CD14-positive monocyte (primary cell): ENCODE measurements around the gene ABLIM3. TPM values are rescaled to one million over a fixed set of nuclear protein-coding genes. Genes with fewer than 3 reads are reported as not detected.

Experiments used
- DNase-seq, 3 donors: peaks; one replicate each; pipeline ENCODE4 v3.0.0-alpha.2; 2011 to 2022
- H2AFZ ChIP-seq: 2 replicates; pipeline ENCODE4 v1.6.0; 2012; ENCODE audit warnings: mild to moderate bottlenecking, low read depth, low read length, inconsistent platforms; ENCODE audit not compliant: insufficient read depth, poor library complexity, severe bottlenecking
- H3K27ac ChIP-seq, 2 donors: 1 replicate in 1 of 2; 2 replicates in 1 of 2; pipeline ENCODE4 v1.5.1; 2012 to 2013; ENCODE audit warnings: low read length in 2 of 2, control low read depth in 1 of 2, inconsistent platforms in 1 of 2, low read depth in 1 of 2, mild to moderate bottlenecking in 1 of 2
- H3K27me3 ChIP-seq, 2 donors: one replicate each; pipeline versions ENCODE4 v1.6.0 to v1.6.1; 2011 to 2013; ENCODE audit warnings: low read length in 2 of 2; ENCODE audit not compliant: control insufficient read depth in 2 of 2, insufficient read depth in 2 of 2
- H3K36me3 ChIP-seq, 2 donors: replicated peaks in 1 of 2; 1 replicate in 1 of 2; 2 replicates in 1 of 2; pipeline versions ENCODE4 v1.5.1 to v1.6.1; 2012 to 2013; ENCODE audit warnings: low read length in 2 of 2, control low read depth in 1 of 2, inconsistent platforms in 1 of 2, mild to moderate bottlenecking in 1 of 2; ENCODE audit not compliant: insufficient read depth in 2 of 2, control insufficient read depth in 1 of 2
- H3K4me1 ChIP-seq, 2 donors: 1 replicate in 1 of 2; 2 replicates in 1 of 2; pipeline versions ENCODE4 v1.5.1 to v1.6.1; 2012 to 2013; ENCODE audit warnings: low read length in 2 of 2, control low read depth in 1 of 2, inconsistent platforms in 1 of 2, mild to moderate bottlenecking in 1 of 2, moderate library complexity in 1 of 2; ENCODE audit not compliant: insufficient read depth in 2 of 2, control insufficient read depth in 1 of 2
- H3K4me2 ChIP-seq: replicated peaks from 2 replicates; pipeline ENCODE3; 2012; ENCODE audit warnings: low read length, moderate library complexity, mild to moderate bottlenecking; ENCODE audit not compliant: poor library complexity, severe bottlenecking; ENCODE audit errors: extremely low read depth
- H3K4me3 ChIP-seq, 3 experiments: fragments of 200-600 bp in 1 of 3; sonication (generic) in 1 of 3; replicated peaks in 1 of 3; 1 replicate in 2 of 3; 2 replicates in 1 of 3; pipeline ENCODE4 v1.5.1; 2011 to 2013; ENCODE audit warnings: low read length in 3 of 3, mild to moderate bottlenecking in 3 of 3, control low read depth in 2 of 3, low read depth in 2 of 3, inconsistent platforms in 1 of 3, moderate library complexity in 1 of 3
- H3K79me2 ChIP-seq: 2 replicates; pipeline ENCODE4 v1.6.0; 2012; ENCODE audit warnings: mild to moderate bottlenecking, control low read depth, inconsistent platforms, low read length, moderate library complexity; ENCODE audit not compliant: insufficient read depth
- H3K9ac ChIP-seq: 2 replicates; pipeline ENCODE4 v1.6.0; 2017; ENCODE audit warnings: low read length, mild to moderate bottlenecking; ENCODE audit not compliant: insufficient read depth, poor library complexity, severe bottlenecking
- H3K9me3 ChIP-seq, 2 donors: replicated peaks in 1 of 2; 1 replicate in 1 of 2; 2 replicates in 1 of 2; pipeline versions ENCODE4 v1.5.1 to v1.6.1; 2012 to 2013; ENCODE audit warnings: low read length in 2 of 2, control low read depth in 1 of 2; ENCODE audit not compliant: control insufficient read depth in 1 of 2, insufficient read depth in 1 of 2
- H4K20me1 ChIP-seq: 2 replicates; pipeline ENCODE4 v1.6.0; 2012; ENCODE audit warnings: mild to moderate bottlenecking, low read length, control low read depth, moderate library complexity; ENCODE audit not compliant: insufficient read depth
- H3K27ac Mint-ChIP-seq, 7 donors: one replicate each; pipeline ENCODE4 v1.8.0; 2020; ENCODE audit warnings: mild to moderate bottlenecking in 7 of 7, mixed read lengths in 7 of 7, moderate library complexity in 6 of 7, inconsistent platforms in 2 of 7
- H3K27me3 Mint-ChIP-seq, 3 donors: one replicate each; pipeline ENCODE4 v1.8.0; 2021 to 2022; ENCODE audit warnings: low read depth in 3 of 3, mild to moderate bottlenecking in 3 of 3, mixed read lengths in 3 of 3, moderate library complexity in 3 of 3, inconsistent platforms in 1 of 3
- H3K36me3 Mint-ChIP-seq, 2 donors: one replicate each; pipeline ENCODE4 v1.8.0; 2020; ENCODE audit warnings: mixed read lengths in 2 of 2, inconsistent platforms in 1 of 2, mild to moderate bottlenecking in 1 of 2
- H3K4me1 Mint-ChIP-seq: one replicate; pipeline ENCODE4 v1.8.0; 2020; ENCODE audit warnings: mild to moderate bottlenecking, mixed read lengths
- H3K4me3 Mint-ChIP-seq, 2 donors: one replicate each; pipeline ENCODE4 v1.8.0; 2020; ENCODE audit warnings: mild to moderate bottlenecking in 2 of 2, mixed read lengths in 2 of 2, moderate library complexity in 1 of 2
- H3K9me3 Mint-ChIP-seq, 7 donors: one replicate each; pipeline ENCODE4 v1.8.0; 2020 to 2022; ENCODE audit warnings: mixed read lengths in 7 of 7, mild to moderate bottlenecking in 6 of 7, moderate library complexity in 6 of 7, inconsistent platforms in 2 of 7
- WGBS: methylation state at CpG from one replicate; pipeline ENCODE4 v1.1.5; 2013; ENCODE audit warnings: missing lambda C conversion rate; ENCODE audit not compliant: insufficient coverage; 5-methylcytosine and 5-hydroxymethylcytosine counted together
- intact Hi-C, 2 donors: fragments of 100-400 bp; cut with micrococcal nuclease; formaldehyde crosslinking; loops; one replicate each; pipeline versions ENCODE4 v1.15.0 to v1.15.1; 2023
- polyA plus RNA-seq, 3 donors: library from polyadenylated mRNA; depleted of rRNA in 1 of 3; unstranded in 2 of 3; stranded (reverse) in 1 of 3; fragments of 300-500 nt in 2 of 3; fragments of >200 nt in 1 of 3; fragmentation: Illumina TruSeq in 2 of 3; gene quantifications; 1 replicate in 2 of 3; 2 replicates in 1 of 3; pipeline ENCODE4 v1.2.3, GENCODE V29; 2012 to 2021
- TF ChIP-seq, protein P1 (sequence below): fragments of 200-600 bp; IDR thresholded peaks from one replicate; pipeline ENCODE4 v1.8.0; 2022; ENCODE audit warnings: antibody characterized with exemption, mild to moderate bottlenecking

ABLIM3 gene
- polyA plus RNA-seq, 3 donors, result 0.22 to 0.74 TPM; not detected in 1

GRCh38 chr5:149289301-149289700, 148.0 kb downstream of the ABLIM3 start:
- Mint-ChIP-seq H3K9me3 (peaks cover 0 to 12% (median 3%) of the 10 kb centered on the region in 7 donors), H3K27ac (peak overlapping the region in 2 of 7 donors; percentile 10 to 31), H3K36me3 (no peaks in the 10 kb centered on the region), H3K4me3 (no peak overlapping the region), H3K27me3 (peaks cover 0 to 2% (median 0%) of the 10 kb centered on the region in 3 donors), H3K4me1 (peaks cover 20% of the 10 kb centered on the region)
- intact Hi-C loops, result no loop called here
- H4K20me1 ChIP-seq, result no peaks in the 10 kb centered on the region
- H3K4me3 ChIP-seq, result no peak overlapping the region
- no peak overlapping the region for H3K9ac ChIP-seq
- no peak overlapping the region for H3K4me2 ChIP-seq
- H3K27ac ChIP-seq, result no peak overlapping the region
- H3K27me3 ChIP-seq, result no peaks in the 10 kb centered on the region
- H3K4me1 ChIP-seq, result peaks cover 0 to 4% of the 10 kb centered on the region in 2 donors
- WGBS, result no CpG with 5 or more reads among the region's 7 CpGs
- peak overlapping the region; percentile 79 for H2AFZ ChIP-seq
- H3K36me3 ChIP-seq, result no peaks in the 10 kb centered on the region
- TF ChIP-seq, protein P1, sequence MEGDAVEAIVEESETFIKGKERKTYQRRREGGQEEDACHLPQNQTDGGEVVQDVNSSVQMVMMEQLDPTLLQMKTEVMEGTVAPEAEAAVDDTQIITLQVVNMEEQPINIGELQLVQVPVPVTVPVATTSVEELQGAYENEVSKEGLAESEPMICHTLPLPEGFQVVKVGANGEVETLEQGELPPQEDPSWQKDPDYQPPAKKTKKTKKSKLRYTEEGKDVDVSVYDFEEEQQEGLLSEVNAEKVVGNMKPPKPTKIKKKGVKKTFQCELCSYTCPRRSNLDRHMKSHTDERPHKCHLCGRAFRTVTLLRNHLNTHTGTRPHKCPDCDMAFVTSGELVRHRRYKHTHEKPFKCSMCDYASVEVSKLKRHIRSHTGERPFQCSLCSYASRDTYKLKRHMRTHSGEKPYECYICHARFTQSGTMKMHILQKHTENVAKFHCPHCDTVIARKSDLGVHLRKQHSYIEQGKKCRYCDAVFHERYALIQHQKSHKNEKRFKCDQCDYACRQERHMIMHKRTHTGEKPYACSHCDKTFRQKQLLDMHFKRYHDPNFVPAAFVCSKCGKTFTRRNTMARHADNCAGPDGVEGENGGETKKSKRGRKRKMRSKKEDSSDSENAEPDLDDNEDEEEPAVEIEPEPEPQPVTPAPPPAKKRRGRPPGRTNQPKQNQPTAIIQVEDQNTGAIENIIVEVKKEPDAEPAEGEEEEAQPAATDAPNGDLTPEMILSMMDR, result no peak
- no peaks in the 10 kb centered on the region for H3K9me3 ChIP-seq
- no peaks in the 10 kb centered on the region for H3K79me2 ChIP-seq
- no peak for DNase-seq

DNA sequence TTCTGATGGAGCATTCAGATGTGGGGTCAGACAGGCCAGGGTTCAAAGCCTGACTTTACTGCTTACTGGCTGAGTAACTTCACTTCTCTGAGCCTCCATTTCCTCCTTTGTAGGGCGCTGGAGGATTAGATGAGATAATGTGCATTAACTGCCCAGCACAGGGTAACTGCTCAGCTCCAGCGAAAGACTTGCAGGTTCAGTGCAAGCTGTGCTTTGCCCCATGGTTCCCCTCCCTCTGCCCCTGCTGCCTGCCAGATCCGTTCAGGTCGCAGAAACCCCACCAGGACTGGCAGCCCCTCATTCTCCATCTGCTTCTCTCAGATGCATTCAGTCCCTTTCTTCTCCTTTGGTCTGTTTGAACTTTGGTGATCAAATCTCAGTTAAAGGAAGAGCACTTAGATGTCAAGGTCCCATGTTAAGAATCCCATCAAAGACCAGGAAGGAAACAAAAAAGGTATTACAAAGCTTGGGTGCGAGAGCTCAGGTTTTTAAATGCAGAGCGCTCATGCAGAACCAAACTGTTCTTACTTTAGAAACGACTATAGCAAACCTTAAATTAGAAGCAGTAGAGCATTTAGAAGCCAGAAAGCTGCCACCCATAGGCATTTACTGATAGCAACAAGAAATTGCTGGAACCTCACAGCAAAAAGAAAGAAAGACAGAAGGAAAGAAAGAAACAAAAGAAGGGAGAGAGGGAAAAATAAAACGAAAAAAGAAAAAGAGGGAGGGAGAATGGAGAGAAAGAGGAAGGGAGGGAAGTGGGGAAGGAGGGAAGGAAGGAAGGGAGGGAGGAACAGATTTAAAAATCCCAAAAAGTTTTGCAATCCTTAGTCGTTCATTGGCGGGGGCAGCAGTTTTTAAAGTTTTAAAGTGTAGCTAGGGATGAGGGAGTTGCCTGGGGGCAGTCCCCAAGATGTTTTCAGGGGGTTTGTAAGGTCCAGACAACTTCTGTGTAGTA, 153.9 kb downstream of the ABLIM3 start:
- H3K36me3 ChIP-seq, result no peaks in the 10 kb centered on the region
- Mint-ChIP-seq H3K4me1 (peaks cover 13% of the 10 kb centered on the region), H3K4me3 (no peak overlapping the region), H3K27me3 (peaks cover 7 to 18% (median 9%) of the 10 kb centered on the region in 3 donors), H3K27ac (no peak overlapping the region), H3K9me3 (no peaks in the 10 kb centered on the region), H3K36me3 (no peaks in the 10 kb centered on the region)
- H3K27ac ChIP-seq, result no peak overlapping the region
- no peak overlapping the region for H3K4me3 ChIP-seq
- H3K4me2 ChIP-seq, result no peak overlapping the region
- no peak overlapping the region for H2AFZ ChIP-seq
- no peak for DNase-seq
- TF ChIP-seq, protein P1, result no peak
- peaks cover 0 to 6% of the 10 kb centered on the region in 2 donors for H3K27me3 ChIP-seq
- WGBS, result 77% methylated on average over 6 of the region's 10 CpGs
- no peak overlapping the region for H3K9ac ChIP-seq
- intact Hi-C loops, result no loop called here
- H3K4me1 ChIP-seq, result peaks cover 7% of the 10 kb centered on the region in 2 donors
- no peaks in the 10 kb centered on the region for H3K9me3 ChIP-seq
- no peaks in the 10 kb centered on the region for H4K20me1 ChIP-seq
- no peaks in the 10 kb centered on the region for H3K79me2 ChIP-seq
